ENCODE results near the gene SCN10A. TPM values are rescaled to one million over a fixed set of nuclear protein-coding genes. Genes with fewer than 3 reads are reported as not detected.

The SCN10A gene
- polyA plus RNA-seq (2013, experiment 1 of 2; ENCODE audit: insufficient read length): not detected
- polyA plus RNA-seq (2013, experiment 2 of 2; ENCODE audit: insufficient read length): not detected

- no peak for DNase-seq
Measured at GRCh38 chr3:38816026-38816425, at the start of gene SCN10A. Gene SCN10A, minus strand, starts transcription at chr3:38816217. Its CDS starts 22,207 bp downstream, at chr3:38794010.

DNA sequence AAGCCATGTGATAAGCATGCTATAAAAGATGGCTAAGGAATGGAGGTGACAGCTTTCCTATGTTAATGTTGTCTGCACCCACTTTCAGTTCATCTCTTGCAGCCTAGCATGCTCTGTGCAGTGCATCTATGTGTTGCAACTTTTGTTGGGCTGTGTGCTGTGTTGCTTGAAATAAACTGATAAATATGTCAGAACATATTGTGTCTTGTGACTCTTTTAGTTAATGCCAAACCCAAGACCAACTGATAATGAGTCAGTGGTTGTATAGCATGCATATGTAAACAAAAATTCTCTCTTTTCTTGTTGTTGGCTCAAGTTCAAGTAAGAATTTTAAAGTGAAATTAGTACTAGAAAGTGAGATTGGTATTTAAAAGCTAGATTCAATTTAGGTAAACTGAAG is 37.0 kb upstream of the SCN10A start:
- DNase-seq: no peak

DNA sequence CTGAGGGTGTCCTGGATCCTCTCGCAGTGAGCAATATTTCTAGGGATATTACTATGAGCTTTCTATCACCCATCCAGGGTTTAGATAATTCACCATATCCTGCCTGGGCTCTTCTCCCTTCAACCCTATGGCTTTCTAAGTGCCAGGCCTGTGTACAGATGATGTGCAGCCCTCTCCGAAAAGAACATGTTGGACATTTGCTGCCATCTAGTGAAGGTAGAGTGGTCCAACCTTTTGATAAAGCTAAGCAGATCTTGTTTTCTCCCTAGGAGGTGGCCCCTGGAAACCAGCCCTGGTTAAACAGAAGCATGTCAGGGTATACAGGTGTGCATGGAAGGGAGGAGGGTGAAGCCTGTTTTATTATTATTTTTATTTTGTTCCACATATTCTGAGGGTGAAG is 27.9 kb upstream of the SCN10A start:
- DNase-seq: peak; percentile 74

DNA sequence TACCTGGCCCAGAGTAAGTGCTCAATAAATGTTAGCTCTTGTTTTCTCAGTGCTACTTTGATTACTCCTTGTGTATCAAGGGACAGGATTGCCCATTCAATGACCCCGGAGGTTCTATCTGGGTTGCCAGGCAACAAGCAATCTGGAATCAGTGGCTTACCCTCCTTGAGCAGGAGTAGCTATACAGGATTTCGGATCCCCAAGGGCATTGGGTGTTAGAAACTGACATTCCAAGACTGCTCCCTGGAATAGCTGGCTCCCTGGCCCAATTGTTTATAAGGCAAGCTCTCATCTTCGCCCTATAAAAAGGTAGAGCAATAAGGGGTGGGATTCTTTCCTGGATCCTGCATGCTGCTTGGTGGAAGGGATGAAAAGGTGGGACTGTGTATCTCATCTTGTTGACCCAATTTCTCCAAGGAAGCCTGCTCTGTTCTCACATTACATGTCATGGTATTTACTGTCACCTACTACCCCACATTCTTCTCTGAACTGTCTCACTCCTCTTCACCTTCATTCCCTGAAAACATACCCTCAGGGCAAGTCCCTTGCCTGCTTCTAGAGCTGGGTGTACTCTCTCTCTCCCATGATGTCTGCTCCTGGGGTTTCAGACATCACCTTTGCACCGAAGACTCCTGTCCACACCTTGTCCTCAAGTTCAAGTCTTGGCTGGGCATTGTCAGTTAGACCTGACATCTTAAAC is 26.4 kb upstream of the SCN10A start:
- no peak for DNase-seq

DNA sequence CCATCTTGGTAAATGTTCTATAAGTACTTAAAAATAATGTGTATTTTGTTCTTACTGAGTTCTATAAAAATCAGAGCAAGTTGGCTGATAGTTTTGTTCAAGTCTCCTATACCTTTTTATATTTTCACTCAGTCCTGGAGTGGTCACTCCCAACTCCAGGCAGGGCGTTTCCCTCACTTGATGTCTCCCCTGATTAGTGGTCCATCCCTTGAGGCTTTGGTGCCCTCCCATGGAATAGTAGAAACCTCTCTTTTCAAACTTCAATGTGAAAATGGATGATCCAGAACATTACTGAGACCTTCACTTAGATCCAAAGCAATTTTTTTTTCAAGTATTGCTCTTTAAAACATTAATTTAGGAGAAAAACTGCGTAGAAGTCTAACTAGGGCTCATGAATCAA is 25.0 kb upstream of the SCN10A start:
- DNase-seq: peak; percentile 12

DNA sequence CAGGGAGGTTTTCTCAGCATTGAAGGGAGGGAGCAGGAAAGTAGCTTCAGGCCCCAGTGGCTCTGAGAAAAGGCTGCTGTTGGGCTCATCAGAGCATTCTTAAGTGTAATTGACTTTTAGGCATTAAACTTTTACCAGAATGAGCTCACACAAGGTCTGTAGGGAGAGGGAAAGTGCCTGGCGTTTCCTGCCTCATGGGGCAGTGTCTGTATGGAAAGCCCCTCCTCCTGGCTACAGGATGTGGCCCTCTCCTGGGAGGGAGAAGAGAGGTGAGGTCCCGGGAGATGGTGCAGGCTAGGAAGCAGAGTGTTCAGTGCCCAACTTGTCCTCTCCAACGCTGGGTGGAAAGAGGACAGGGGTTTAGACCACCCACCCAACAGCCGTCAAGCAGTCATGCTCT is 21.3 kb upstream of the SCN10A start:
- peak; percentile 9 for DNase-seq

DNA sequence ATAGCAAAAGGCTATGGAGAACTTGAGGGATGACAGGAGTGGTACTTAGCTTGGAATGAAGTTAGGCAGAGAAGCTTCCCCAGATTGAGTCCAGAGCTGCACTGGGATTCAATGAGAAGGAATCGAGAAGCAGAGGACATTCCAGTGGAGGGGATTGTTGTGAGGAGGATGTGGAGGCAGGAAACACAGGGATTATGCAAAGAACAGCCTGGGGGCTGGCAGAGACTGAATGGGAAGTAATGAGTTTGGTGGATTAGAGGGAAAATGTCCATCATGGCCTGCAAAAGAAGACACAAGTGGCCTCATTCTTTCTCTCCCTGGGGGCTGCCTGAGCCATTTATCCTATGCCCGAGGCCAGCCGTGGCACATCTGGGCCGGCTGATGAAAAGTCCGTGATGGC is 20.5 kb upstream of the SCN10A start:
- DNase-seq: no peak

- peak; percentile 57 for DNase-seq
Measured at GRCh38 chr3:38835939-38836338, 19.9 kb upstream of the SCN10A start.

DNA sequence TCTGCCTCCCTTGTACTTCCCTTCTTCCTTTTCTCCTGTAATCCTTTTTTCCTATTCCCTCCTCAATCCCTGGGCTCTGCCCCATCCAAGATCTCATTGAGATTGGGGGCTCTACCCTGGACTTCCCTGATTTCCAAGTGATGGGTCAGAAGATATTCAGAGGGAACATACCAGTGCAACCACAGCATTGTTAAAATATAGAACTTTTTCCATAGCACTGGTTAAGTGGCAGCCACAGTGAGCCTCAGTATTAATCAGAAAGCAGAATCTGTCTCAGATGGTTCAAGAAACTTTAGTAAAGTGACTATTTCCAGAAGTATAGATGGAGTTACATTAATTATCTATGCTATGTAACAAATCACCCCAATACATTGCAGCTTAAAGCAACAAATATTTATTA is 18.7 kb upstream of the SCN10A start:
- peak; percentile 45 for DNase-seq

GRCh38 chr3:38834110-38834509 is 18.1 kb upstream of the SCN10A start:
- DNase-seq: peak; percentile 94

GRCh38 chr3:38829404-38829803 is 13.4 kb upstream of the SCN10A start:
- peak; percentile 94 for DNase-seq

GRCh38 chr3:38828681-38829080 is 12.7 kb upstream of the SCN10A start:
- DNase-seq: no peak

- no peak for DNase-seq
Measured at GRCh38 chr3:38827791-38828190, 11.8 kb upstream of the SCN10A start.

DNA sequence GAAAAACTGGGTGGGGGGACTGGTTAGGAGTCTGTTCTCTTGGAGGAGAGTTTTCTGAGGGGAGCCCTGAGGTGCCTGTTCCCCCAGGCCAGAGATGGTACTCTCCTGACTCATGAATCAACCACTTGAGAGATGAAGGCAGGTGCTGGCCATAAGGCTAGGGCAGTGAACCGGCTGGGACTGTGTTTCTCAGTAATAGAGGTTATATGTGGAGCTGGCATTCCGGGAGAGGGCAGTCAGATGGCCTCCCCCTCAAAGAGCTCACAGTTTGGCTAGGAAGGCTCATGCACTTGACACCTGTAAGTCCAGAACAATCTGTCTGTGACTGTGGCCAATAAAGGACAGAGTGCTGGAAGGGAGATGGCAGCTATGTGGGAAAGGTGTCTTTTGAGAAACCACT is 10.0 kb upstream of the SCN10A start:
- no peak for DNase-seq

GRCh38 chr3:38824349-38824748 is 8.3 kb upstream of the SCN10A start:
- DNase-seq: no peak

GRCh38 chr3:38823722-38824121 is 7.7 kb upstream of the SCN10A start:
- no peak for DNase-seq

GRCh38 chr3:38823186-38823585 is 7.2 kb upstream of the SCN10A start:
- no peak for DNase-seq

GRCh38 chr3:38811822-38812221 is 4.2 kb downstream of the SCN10A start:
- DNase-seq: no peak

GRCh38 chr3:38805765-38806386 is 10.1 kb downstream of the SCN10A start:
- peak; percentile 77 for DNase-seq

GRCh38 chr3:38805004-38805403 is 11.0 kb downstream of the SCN10A start:
- DNase-seq: no peak

DNA sequence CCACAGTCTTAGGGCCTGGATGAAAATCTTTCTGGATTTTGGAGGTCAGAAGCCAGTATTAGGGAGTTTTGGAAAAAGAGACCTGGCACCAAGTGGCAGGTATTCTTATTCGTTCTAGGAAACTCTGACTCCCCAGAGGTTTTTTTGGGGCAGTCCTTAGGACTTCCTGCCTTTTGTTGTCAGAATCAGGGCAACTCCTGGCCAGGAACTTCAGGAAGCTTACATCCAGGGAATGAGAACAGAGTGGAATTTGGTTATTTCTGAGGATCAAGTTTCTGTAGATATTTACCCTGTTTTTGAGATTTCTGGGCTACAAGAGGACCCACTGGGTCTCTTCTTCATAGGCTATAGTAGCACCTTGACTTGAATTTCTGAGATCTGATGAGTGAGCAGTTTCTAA is 15.5 kb downstream of the SCN10A start:
- no peak for DNase-seq

- DNase-seq: no peak
Measured at GRCh38 chr3:38793721-38794120, 22.3 kb downstream of the SCN10A start.

- no peak for DNase-seq
Measured at GRCh38 chr3:38792983-38793382, 23.0 kb downstream of the SCN10A start.

DNA sequence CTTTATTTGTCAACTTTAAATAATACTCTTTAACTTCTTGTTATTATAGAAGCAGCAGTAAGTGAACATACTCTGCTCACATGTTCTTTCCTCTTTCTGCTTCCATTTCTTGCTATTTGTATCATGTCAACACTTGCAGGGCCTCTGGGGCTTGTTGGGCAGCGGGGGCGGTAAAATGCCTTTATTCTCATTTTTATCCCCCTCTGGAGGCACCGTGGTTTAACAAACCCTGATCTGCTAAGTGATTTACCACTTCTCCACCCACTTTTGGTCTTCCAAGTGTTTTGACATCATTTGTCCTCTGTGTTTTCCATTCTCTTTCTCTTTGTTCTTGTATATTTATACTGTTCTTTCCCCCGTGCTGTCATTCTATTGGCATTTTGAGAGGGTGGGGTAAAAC is 33.9 kb downstream of the SCN10A start:
- DNase-seq: no peak

All from fibroblast of skin of back (primary cell).